T-cell (primary cell): ENCODE results near the gene STAB1. TPM values are rescaled to one million over a fixed set of nuclear protein-coding genes. Genes with fewer than 3 reads are reported as not detected.

ENCODE experiments used
- ATAC-seq, 4 experiments: fragments of 200-7000 bp in 3 of 4; fragments of 150-1000 bp in 1 of 4; cut with Tn5 transposase; replicated peaks in 1 of 4; 1 replicate in 3 of 4; 2 replicates in 1 of 4; pipeline ENCODE4 v1.10.0; 2021; ENCODE audit warnings: moderate library complexity in 3 of 4, mild to moderate bottlenecking in 2 of 4, moderate number of reproducible peaks in 1 of 4
- CTCF ChIA-PET, 2 donors: fragments of 300-600 bp; sonication (Branson Sonifier 250); formaldehyde crosslinking; loops; one replicate each; lab custom pipeline; 2022; ENCODE audit warnings: antibody characterized with exemption in 2 of 2; lab: Charles Lee
- POLR2A ChIA-PET, 2 donors: fragments of 300-600 bp; sonication (Branson Sonifier 250); formaldehyde crosslinking; loops; one replicate each; lab custom pipeline; 2022; ENCODE audit warnings: antibody characterized with exemption in 2 of 2; lab: Charles Lee
- DNase-seq, 35 experiments: peaks; one replicate each; pipeline versions ENCODE4 v3.0.0 to v3.0.0-alpha.2; 2013 to 2023
- H3K27ac ChIP-seq: one replicate; pipeline ENCODE4 v1.5.1; 2013; ENCODE audit warnings: low read length
- H3K27me3 ChIP-seq, 2 experiments: replicated peaks in 1 of 2; 1 replicate in 1 of 2; 2 replicates in 1 of 2; pipeline versions ENCODE4 v1.6.1 to v1.7.0; 2013; ENCODE audit warnings: low read length in 1 of 2, mixed read lengths in 1 of 2; ENCODE audit not compliant: control insufficient read depth in 2 of 2, insufficient read depth in 2 of 2; ENCODE audit errors: extremely low read depth in 1 of 2
- H3K36me3 ChIP-seq, 2 donors: 1 replicate in 1 of 2; 2 replicates in 1 of 2; pipeline versions ENCODE4 v1.6.1 to v1.7.0; 2013; ENCODE audit warnings: low read length in 1 of 2; ENCODE audit not compliant: control insufficient read depth in 2 of 2, insufficient read depth in 1 of 2; ENCODE audit errors: extremely low read depth in 1 of 2
- H3K4me1 ChIP-seq, 2 experiments: 1 replicate in 1 of 2; 2 replicates in 1 of 2; pipeline versions ENCODE4 v1.6.1 to v1.7.0; 2013; ENCODE audit warnings: low read length in 2 of 2, mixed read lengths in 1 of 2; ENCODE audit not compliant: insufficient read depth in 2 of 2, control insufficient read depth in 1 of 2; ENCODE audit errors: extremely low read depth in 1 of 2
- H3K4me3 ChIP-seq, 2 donors: 1 replicate in 1 of 2; 2 replicates in 1 of 2; pipeline versions ENCODE4 v1.5.1 to v1.7.0; 2013; ENCODE audit warnings: mild to moderate bottlenecking in 2 of 2, low read length in 1 of 2, moderate library complexity in 1 of 2; ENCODE audit not compliant: control insufficient read depth in 1 of 2; ENCODE audit errors: extremely low read depth in 1 of 2
- H3K9me3 ChIP-seq: 2 replicates; pipeline ENCODE4 v1.7.0; 2013
- H3K27ac Mint-ChIP-seq, 2 donors: one replicate each; pipeline ENCODE4 v1.8.0; 2020 to 2021; ENCODE audit warnings: mild to moderate bottlenecking in 2 of 2, mixed read lengths in 2 of 2
- H3K27me3 Mint-ChIP-seq, 2 donors: one replicate each; pipeline ENCODE4 v1.8.0; 2021 to 2022; ENCODE audit warnings: mixed read lengths in 2 of 2
- H3K36me3 Mint-ChIP-seq: one replicate; pipeline ENCODE4 v1.8.0; 2021; ENCODE audit warnings: mixed read lengths
- H3K4me1 Mint-ChIP-seq, 3 donors: one replicate each; pipeline ENCODE4 v1.8.0; 2020 to 2022; ENCODE audit warnings: mixed read lengths in 3 of 3, mild to moderate bottlenecking in 1 of 3
- H3K4me3 Mint-ChIP-seq, 3 donors: one replicate each; pipeline ENCODE4 v1.8.0; 2020 to 2022; ENCODE audit warnings: mild to moderate bottlenecking in 3 of 3, mixed read lengths in 3 of 3, moderate library complexity in 3 of 3
- H3K9me3 Mint-ChIP-seq, 3 donors: one replicate each; pipeline ENCODE4 v1.8.0; 2020 to 2022; ENCODE audit warnings: mixed read lengths in 3 of 3
- WGBS: methylation state at CpG from one replicate; pipeline ENCODE4 v1.1.5; 2013; ENCODE audit warnings: missing lambda C conversion rate; ENCODE audit not compliant: insufficient coverage; 5-methylcytosine and 5-hydroxymethylcytosine counted together
- total RNA-seq, 35 experiments: library from RNA in 6 of 35; stranded (reverse) in 6 of 35; fragments of 120-200 nt in 1 of 35; gene quantifications; one replicate each; pipeline versions ENCODE4 v1.2.1 to v1.2.4 and lab custom pipeline; 2013 to 2026

The STAB1 gene
- total RNA-seq, 5 donors from 2014 or later (not counting 1 experiment from before 2014, with no cell fraction given) = 0.38 to 2.2 (median 1.7) TPM

GRCh38 chr3:52557011-52557960 is 62.1 kb downstream of the STAB1 start:
- Mint-ChIP-seq H3K9me3 (no peaks in the 10 kb centered on the region), H3K36me3 (peaks cover 39% of the 10 kb centered on the region), H3K4me3 (no peak overlapping the region), H3K4me1 (peaks cover 0 to 9% (median 3%) of the 10 kb centered on the region in 3 donors), H3K27ac (no peak overlapping the region), H3K27me3 (no peaks in the 10 kb centered on the region)
- Histone ChIP-seq H3K27me3 (no peaks in the 10 kb centered on the region), H3K4me1 (no peaks in the 10 kb centered on the region), H3K9me3 (no peaks in the 10 kb centered on the region), H3K36me3 (peaks cover 3 to 81% of the 10 kb centered on the region in 2 donors), H3K4me3 (no peak overlapping the region), H3K27ac (no peak overlapping the region)
- ATAC-seq (no peak), DNase-seq (no peak)
- CTCF ChIA-PET = interaction anchor here in 1 of 2 donors (0.8 kb wide), 1 partner anchor 10 kb away, joined by 8 read pairs; no protein-coding TSS in a partner anchor
- POLR2A ChIA-PET = interaction anchor here in 1 of 2 donors (0.6 kb wide), 1 partner anchor 51 kb away, joined by 3 read pairs; no protein-coding TSS in a partner anchor
- WGBS = 97% methylated on average over 8 of the region's 9 CpGs

- Histone ChIP-seq H3K9me3 (no peaks in the 10 kb centered on the region), H3K36me3 (peaks cover 0 to 80% of the 10 kb centered on the region in 2 donors), H3K27ac (no peak overlapping the region), H3K4me1 (no peaks in the 10 kb centered on the region), H3K27me3 (no peaks in the 10 kb centered on the region), H3K4me3 (no peak overlapping the region)
- Mint-ChIP-seq H3K9me3 (no peaks in the 10 kb centered on the region), H3K27me3 (no peaks in the 10 kb centered on the region), H3K4me3 (no peak overlapping the region), H3K4me1 (peaks cover 0 to 9% (median 3%) of the 10 kb centered on the region in 3 donors), H3K36me3 (peaks cover 50% of the 10 kb centered on the region), H3K27ac (no peak overlapping the region)
- ChIA-PET POLR2A (no interaction called here), CTCF (no interaction called here)
- no peak for DNase-seq
- no CpG with 5 or more reads among the region's 5 CpGs for WGBS
- ATAC-seq = no peak
These were observed 63.3 kb downstream of the STAB1 start for GRCh38 chr3:52558436-52558835.

- no peak for ATAC-seq
- no peaks in the 10 kb centered on the region for H3K27me3 Mint-ChIP-seq
- no peaks in the 10 kb centered on the region for H3K9me3 Mint-ChIP-seq
- Histone ChIP-seq H3K27ac (no peak overlapping the region), H3K27me3 (no peaks in the 10 kb centered on the region), H3K4me3 (no peak overlapping the region), H3K36me3 (peaks cover 0 to 74% of the 10 kb centered on the region in 2 donors), H3K4me1 (no peaks in the 10 kb centered on the region), H3K9me3 (no peaks in the 10 kb centered on the region)
- peaks cover 54% of the 10 kb centered on the region for H3K36me3 Mint-ChIP-seq
- ChIA-PET CTCF (interaction anchor here in 1 of 2 donors (0.7 kb wide), 1 partner anchor 8 kb away, joined by 4 read pairs; no protein-coding TSS in a partner anchor), POLR2A (interaction anchor here in 1 of 2 donors (0.6 kb wide), 1 partner anchor 608 kb away, joined by 4 read pairs; no protein-coding TSS in a partner anchor)
- H3K27ac Mint-ChIP-seq = no peak overlapping the region
- WGBS = 95% methylated on average over 3 of the region's 4 CpGs
- no peak for DNase-seq
- peaks cover 0 to 4% (median 3%) of the 10 kb centered on the region in 3 donors for H3K4me1 Mint-ChIP-seq
- H3K4me3 Mint-ChIP-seq = no peak overlapping the region
These were observed 66.0 kb downstream of the STAB1 start for GRCh38 chr3:52561028-52561747.

GRCh38 chr3:52563984-52564383 is 68.8 kb downstream of the STAB1 start:
- Mint-ChIP-seq H3K36me3 (peaks cover 49% of the 10 kb centered on the region), H3K9me3 (no peaks in the 10 kb centered on the region), H3K4me3 (no peak overlapping the region), H3K27me3 (no peaks in the 10 kb centered on the region), H3K4me1 (no peaks in the 10 kb centered on the region), H3K27ac (no peak overlapping the region)
- POLR2A ChIA-PET = no interaction called here
- H3K4me3 ChIP-seq = no peak overlapping the region
- no peaks in the 10 kb centered on the region for H3K9me3 ChIP-seq
- peaks cover 4 to 55% of the 10 kb centered on the region in 2 donors for H3K36me3 ChIP-seq
- H3K27ac ChIP-seq = no peak overlapping the region
- no peak for DNase-seq
- ATAC-seq = no peak
- WGBS = no CpG with 5 or more reads among the region's 2 CpGs
- CTCF ChIA-PET = no interaction called here
- H3K27me3 ChIP-seq = no peaks in the 10 kb centered on the region
- no peaks in the 10 kb centered on the region for H3K4me1 ChIP-seq

GRCh38 chr3:52568069-52568468 is 72.9 kb downstream of the STAB1 start:
- no peak overlapping the region for H3K27ac ChIP-seq
- DNase-seq = no peak
- H3K27me3 ChIP-seq = no peaks in the 10 kb centered on the region
- 100% methylated on average over 2 of the region's 2 CpGs for whole genome bisulfite sequencing
- no peak for ATAC-seq
- no peak overlapping the region for H3K4me3 Mint-ChIP-seq
- H3K4me3 ChIP-seq = no peak overlapping the region
- peaks cover 35% of the 10 kb centered on the region for H3K36me3 Mint-ChIP-seq
- no peaks in the 10 kb centered on the region for H3K4me1 Mint-ChIP-seq
- no peaks in the 10 kb centered on the region for H3K4me1 ChIP-seq
- H3K9me3 Mint-ChIP-seq = no peaks in the 10 kb centered on the region
- POLR2A ChIA-PET = interaction anchor here in 1 of 2 donors (0.6 kb wide), 1 partner anchor 627 kb away, joined by 5 read pairs; the partner anchor contains the start of gene RRP9
- CTCF ChIA-PET = no interaction called here
- H3K27me3 Mint-ChIP-seq = no peaks in the 10 kb centered on the region
- H3K27ac Mint-ChIP-seq = no peak overlapping the region
- H3K36me3 ChIP-seq = peaks cover 8 to 26% of the 10 kb centered on the region in 2 donors
- no peaks in the 10 kb centered on the region for H3K9me3 ChIP-seq

GRCh38 chr3:52570076-52570475 is 74.9 kb downstream of the STAB1 start:
- peaks cover 38% of the 10 kb centered on the region for H3K36me3 Mint-ChIP-seq
- WGBS = 95% methylated on average over 3 of the region's 4 CpGs

More at GRCh38 chr3:52570076-52570475, 74.9 kb downstream of the STAB1 start:
- ChIA-PET CTCF (interaction anchor here in 1 of 2 donors (0.6 to 0.9 kb wide), 3 partner anchors 10 to 1096 kb away, joined by 3 to 4 read pairs (median 3); no protein-coding TSS in a partner anchor), POLR2A (no interaction called here)
- no peak overlapping the region for H3K27ac ChIP-seq
- no peaks in the 10 kb centered on the region for H3K27me3 ChIP-seq
- no peaks in the 10 kb centered on the region for H3K27me3 Mint-ChIP-seq
- H3K9me3 ChIP-seq = no peaks in the 10 kb centered on the region
- H3K36me3 ChIP-seq = peaks cover 8 to 27% of the 10 kb centered on the region in 2 donors
- no peak for ATAC-seq
- H3K4me1 Mint-ChIP-seq = no peaks in the 10 kb centered on the region
- H3K4me3 ChIP-seq = no peak overlapping the region
- no peaks in the 10 kb centered on the region for H3K9me3 Mint-ChIP-seq
- no peaks in the 10 kb centered on the region for H3K4me1 ChIP-seq
- no peak overlapping the region for H3K4me3 Mint-ChIP-seq
- DNase-seq = no peak
- peak overlapping the region in 1 of 2 donors; percentile 16 for H3K27ac Mint-ChIP-seq
